B cell (primary cell): ENCODE results near the gene PUM1.

Experiments used
- EZH2 ChIP-seq: IDR thresholded peaks from 2 replicates; pipeline ENCODE4 v1.6.1; 2012; ENCODE audit warnings: borderline replicate concordance, low read depth, mild to moderate bottlenecking, moderate library complexity, low read length; ENCODE audit not compliant: insufficient read depth, poor library complexity, severe bottlenecking
- TF ChIP-seq, protein P1 (sequence below): fragments of 200-600 bp; IDR thresholded peaks from one replicate; pipeline ENCODE4 v1.8.0; 2022; ENCODE audit warnings: antibody characterized with exemption, mild to moderate bottlenecking

GRCh38 chr1:30904962-30905335, 160.6 kb downstream of the PUM1 start:
- TF ChIP-seq, protein P1, sequence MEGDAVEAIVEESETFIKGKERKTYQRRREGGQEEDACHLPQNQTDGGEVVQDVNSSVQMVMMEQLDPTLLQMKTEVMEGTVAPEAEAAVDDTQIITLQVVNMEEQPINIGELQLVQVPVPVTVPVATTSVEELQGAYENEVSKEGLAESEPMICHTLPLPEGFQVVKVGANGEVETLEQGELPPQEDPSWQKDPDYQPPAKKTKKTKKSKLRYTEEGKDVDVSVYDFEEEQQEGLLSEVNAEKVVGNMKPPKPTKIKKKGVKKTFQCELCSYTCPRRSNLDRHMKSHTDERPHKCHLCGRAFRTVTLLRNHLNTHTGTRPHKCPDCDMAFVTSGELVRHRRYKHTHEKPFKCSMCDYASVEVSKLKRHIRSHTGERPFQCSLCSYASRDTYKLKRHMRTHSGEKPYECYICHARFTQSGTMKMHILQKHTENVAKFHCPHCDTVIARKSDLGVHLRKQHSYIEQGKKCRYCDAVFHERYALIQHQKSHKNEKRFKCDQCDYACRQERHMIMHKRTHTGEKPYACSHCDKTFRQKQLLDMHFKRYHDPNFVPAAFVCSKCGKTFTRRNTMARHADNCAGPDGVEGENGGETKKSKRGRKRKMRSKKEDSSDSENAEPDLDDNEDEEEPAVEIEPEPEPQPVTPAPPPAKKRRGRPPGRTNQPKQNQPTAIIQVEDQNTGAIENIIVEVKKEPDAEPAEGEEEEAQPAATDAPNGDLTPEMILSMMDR = no peak
- no peak for TF ChIP-seq EZH2
